ENCODE data around the gene NCK2.

DNA sequence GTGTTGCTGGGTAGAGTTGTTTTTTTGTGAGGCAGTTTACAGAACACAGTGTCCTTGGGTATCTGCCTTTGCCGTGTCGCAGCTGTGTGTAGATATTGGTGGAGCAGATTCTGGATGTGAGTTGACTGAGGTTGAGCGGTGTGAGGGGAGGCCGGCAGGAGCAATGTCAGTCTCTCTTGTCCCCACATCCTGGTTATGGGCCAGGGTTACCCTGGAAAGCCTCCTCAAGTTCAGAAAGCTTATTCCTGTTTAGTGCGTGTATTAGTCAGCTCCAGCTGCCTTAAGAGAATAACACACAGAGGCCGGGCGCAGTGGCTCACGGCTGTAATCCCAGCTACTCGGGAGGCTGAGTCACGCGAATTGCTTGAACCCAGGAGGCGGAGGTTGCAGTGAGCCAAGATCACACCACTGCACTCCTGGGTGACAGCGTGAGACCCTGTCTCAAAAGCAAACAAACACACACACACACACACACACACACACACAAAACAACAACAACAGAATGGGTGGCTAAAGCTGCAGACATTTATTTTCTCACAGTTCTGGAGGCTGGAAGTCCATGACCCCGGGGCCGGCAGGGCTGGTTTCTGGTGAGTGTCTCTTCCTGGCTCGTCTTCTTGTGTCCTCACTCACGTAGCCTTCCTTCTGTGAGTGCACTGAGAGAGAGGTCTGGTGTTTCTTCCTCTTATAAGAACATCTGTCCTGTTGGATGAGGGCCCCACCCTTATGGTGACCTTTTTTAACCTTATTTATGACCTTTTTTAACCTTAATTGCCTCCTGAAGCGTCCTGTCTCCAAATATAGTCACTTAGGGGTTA, 5.1 kb downstream of the NCK2 start:
- TF ChIP-seq, protein P1, sequence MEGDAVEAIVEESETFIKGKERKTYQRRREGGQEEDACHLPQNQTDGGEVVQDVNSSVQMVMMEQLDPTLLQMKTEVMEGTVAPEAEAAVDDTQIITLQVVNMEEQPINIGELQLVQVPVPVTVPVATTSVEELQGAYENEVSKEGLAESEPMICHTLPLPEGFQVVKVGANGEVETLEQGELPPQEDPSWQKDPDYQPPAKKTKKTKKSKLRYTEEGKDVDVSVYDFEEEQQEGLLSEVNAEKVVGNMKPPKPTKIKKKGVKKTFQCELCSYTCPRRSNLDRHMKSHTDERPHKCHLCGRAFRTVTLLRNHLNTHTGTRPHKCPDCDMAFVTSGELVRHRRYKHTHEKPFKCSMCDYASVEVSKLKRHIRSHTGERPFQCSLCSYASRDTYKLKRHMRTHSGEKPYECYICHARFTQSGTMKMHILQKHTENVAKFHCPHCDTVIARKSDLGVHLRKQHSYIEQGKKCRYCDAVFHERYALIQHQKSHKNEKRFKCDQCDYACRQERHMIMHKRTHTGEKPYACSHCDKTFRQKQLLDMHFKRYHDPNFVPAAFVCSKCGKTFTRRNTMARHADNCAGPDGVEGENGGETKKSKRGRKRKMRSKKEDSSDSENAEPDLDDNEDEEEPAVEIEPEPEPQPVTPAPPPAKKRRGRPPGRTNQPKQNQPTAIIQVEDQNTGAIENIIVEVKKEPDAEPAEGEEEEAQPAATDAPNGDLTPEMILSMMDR (IDR thresholded peaks at IDR 0.05; ENCODE audit: low read length) = no peak
- no peak for TF ChIP-seq EZH2phosphoT487 (IDR thresholded peaks at IDR 0.05; ENCODE audit: low read length)

Measured in MM.1S (cell line).